SK-MEL-5 (cell line): Measurements from ENCODE around the gene ACADVL. TPM values are rescaled to one million over a fixed set of nuclear protein-coding genes. Genes with fewer than 3 reads are reported as not detected.
"Not testable (repeated sequence)": the region's sequence is repeated elsewhere in the genome, so short reads cannot be mapped to it uniquely, and the experiment has no call there.

ENCODE experiments used
- DNase-seq: peaks from one replicate; pipeline ENCODE4 v3.0.0-alpha.2; 2016; ENCODE audit warnings: low read depth, low spot score
- in situ Hi-C: cut with HindIII; loops from 2 replicates; pipeline ENCODE4 v1.10.0; 2016; ENCODE audit warnings: low sequenced_read_pairs, high pct_unique_total_duplicates, low pct_unique_long_range_greater_than_20kb
- polyA plus RNA-seq, 2 experiments: library from polyadenylated mRNA; depleted of rRNA; stranded (reverse); fragments of >200 nt; gene quantifications; 2 replicates each; pipeline ENCODE4 v1.2.3, GENCODE V29; 2015
- total RNA-seq: library from RNA; depleted of rRNA; stranded (reverse); fragments of >200 nt; shearing (Covaris generic); gene quantifications from 2 replicates; pipeline ENCODE4 v1.2.3, GENCODE V29; 2014; rRNA removed

ACADVL gene
- total RNA-seq: 123 and 148 TPM in 2 replicates
- 149 and 184 TPM in 2 replicates for polyA plus RNA-seq (2015; cell fraction: cytosol; rRNA removed)
- polyA plus RNA-seq (2015; cell fraction: nucleus; rRNA removed): 1,839 and 2,323 TPM in 2 replicates

DNA sequence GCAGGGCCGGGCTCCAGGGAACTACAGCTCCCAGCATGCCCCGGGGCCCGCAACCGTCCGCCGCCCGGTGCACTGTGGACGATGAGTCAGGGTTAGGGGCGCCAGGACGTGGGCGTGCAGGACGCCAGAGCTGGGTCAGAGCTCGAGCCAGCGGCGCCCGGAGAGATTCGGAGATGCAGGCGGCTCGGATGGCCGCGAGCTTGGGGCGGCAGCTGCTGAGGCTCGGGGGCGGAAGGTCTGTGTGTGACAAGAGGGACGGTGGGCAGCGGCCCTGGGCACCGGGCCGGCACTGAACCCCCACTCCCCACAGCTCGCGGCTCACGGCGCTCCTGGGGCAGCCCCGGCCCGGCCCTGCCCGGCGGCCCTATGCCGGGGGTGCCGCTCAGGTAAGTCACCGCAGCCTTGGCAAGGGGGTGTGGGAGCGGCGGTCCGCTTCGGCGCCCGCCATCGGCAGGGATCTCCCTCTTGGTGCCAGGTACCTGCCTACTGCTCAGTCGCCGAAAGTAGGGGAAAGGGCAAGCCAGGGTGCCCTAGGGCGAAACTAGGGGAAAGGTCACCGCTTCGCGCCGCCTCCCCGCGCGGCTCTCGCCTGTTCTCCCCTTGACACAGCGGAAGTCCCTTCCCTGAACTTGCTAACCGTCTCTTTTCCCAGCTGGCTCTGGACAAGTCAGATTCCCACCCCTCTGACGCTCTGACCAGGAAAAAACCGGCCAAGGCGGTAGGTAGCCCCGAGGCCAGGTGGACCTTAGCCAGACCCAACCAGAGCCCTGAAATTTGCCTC lies at the start of gene ACADVL, which contains the start of gene DLG4:
ACADVL (plus strand) TSS at position 127 of the 781 bp plus-strand sequence; CDS start at position 174, 47 bp downstream.
DLG4 (minus strand) TSS at position 25 of the 781 bp plus-strand sequence.
- in situ Hi-C loops: no loop called here
- DNase-seq: peak; percentile 79

DNA sequence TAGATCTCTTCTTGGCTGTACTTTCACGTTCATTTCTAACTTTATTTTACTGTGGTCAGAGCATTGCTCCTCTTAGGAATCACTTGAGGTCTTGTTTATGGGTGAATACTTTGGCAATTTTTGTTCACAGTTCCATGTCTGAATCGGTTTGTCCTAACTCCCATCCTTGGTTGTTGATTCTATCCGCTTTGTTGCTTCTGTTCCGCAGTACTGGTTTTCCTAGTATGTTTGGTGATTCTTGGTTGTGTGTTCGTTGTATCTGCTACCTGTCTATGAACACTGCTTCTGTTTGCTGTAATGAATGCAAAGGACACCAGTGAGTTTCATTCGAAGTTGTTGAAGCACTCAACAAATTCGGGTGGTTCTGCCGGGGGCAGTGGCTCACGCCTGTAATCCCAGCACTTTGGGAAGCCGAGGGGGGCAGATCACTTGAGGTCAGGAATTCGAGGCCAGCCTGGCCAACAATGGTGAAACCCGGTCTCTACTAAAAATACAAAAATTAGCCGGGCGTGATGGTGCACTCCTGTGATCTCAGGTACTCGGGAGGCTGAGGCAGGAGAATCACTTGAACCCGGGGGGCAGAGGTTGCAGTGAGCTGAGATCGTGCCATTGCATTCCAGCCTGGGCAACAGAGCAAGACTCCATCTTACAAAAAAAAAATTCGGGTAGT lies 47.1 kb upstream of the ACADVL start:
- in situ Hi-C loops, DNase-seq: not testable (repeated sequence)

DNA sequence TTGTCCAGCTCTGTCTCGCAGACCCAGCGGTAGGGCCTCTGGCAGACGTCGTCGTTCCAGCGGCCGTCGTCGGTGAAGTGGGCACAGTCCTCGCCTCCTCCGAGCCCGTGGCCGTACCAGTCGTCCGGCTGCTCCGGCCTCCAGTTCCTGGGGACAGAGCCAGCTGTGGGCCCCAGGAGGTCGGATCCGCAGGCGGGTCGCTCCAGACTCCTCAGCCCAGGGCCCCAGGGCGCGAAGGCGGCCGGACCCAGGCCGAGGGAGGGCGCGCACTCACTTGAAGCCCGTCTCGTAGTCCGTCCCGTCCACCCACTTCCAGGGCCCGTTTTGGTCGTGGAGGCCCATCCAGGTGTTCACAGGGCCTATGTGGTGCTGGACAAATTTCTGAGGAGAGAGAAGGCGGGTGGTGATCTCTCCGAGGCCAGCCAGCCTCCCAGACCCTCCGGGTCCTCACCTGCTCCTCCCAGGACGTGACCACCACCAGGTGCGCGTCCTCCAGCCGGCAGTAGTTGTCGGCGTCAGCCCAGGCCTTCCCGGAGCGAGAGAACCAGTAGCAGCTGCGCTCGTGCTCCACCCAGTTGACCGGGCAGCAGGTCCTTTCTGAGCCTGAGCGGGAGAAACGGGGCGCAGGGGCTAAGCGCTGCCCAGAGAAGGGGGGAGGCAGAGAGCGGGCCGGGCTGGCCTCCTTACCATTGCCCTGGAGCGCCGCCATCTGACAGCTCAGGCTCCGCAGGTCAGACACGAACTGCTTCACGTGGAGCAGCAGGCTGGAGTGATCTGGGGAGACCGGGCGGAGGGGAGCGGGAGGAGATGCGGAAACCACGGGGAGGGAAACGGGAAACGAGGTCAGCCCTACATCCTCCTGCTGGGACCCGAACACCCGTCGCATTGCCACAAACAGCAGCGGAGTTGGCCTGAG lies 45.8 kb upstream of the ACADVL start:
- in situ Hi-C loops: no loop called here
- DNase-seq: no peak

DNA sequence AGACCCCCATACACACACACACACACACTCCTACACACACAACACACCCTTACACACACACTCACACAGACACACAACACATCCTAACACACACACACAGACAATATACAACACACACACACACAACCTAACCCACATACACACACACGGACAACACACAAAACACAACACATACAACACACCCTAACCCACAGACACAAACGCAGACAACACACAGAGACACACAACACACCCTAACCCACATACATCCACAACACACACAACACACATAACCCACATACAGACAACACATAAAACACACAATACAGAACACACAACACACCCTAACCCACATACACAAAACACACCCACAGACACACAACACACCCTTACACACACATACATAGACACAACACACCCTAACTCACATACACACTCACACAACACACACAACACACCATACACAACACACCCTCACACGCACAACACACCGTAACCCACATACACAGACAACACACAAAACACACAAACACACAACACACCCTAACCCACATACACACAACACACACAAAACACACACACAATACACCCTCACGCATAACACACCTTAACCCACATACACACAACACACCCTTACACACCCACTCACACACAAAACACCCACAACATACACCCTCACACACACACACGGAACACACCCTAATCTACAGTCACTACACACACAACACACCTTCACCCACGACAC lies 45.0 kb upstream of the ACADVL start:
- in situ Hi-C loops: no loop called here
- DNase-seq: no peak

DNA sequence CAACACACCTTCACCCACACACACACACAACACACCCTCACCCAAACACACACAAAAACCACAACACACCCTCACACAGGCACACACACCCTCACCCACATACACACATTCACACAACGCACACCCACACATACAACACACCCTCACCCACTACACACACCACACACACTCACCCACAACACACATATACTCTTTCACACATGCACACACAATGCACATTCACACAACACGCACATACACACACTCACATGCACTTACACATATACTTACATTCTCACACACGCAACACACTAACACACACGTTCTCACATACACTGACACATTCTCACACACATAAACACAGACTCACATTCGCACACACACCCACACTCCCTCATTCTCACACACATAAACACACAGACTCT lies 44.4 kb upstream of the ACADVL start:
- in situ Hi-C loops: no loop called here
- DNase-seq: no peak

DNA sequence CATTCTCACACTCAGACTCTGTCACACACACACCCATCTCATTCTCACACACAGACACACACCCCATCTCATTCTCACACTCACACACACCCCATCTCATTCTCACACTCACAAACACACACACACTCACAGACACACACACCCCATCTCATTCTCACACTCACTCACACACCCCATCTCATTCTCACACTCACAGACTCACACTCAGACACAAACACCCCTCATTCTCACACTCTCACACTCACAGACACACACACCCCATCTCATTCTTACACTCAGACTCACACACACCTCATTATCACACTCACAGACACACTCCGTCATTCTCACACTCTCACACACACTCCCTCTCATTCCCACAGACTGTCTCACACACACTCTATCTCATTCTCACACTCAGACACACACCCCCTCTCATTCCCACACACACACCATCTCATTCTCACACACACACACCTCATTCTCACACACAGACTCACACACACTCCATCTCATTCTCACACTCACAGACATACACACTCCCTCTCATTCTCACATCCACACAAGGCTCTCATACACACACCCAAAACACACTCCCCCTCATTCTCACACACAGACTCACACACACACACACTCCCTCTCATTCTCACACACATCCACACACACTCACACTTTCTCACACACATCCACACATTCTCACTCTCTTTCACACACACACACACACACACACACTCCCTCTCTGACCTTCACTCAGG lies 43.5 kb upstream of the ACADVL start:
- in situ Hi-C loops: no loop called here
- no peak for DNase-seq

DNA sequence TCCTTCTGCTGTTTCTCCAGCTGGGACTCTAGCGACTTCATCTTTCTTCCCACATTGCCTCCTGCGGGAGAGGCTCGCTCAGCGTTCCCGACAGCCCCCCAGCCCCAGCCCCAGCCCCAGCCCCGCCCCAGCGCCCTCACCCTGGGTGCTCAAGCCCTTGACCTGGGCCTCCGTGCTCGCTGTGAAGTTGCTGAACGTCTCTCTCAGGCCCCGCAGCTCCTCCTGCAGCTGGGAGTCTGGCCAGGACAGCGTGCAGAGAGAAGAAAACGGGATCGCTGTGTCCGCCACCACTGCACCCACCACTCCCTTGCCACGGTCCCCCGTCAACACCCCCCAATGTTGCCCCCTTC lies 42.9 kb upstream of the ACADVL start:
- no peak for DNase-seq
- in situ Hi-C loops: no loop called here

DNA sequence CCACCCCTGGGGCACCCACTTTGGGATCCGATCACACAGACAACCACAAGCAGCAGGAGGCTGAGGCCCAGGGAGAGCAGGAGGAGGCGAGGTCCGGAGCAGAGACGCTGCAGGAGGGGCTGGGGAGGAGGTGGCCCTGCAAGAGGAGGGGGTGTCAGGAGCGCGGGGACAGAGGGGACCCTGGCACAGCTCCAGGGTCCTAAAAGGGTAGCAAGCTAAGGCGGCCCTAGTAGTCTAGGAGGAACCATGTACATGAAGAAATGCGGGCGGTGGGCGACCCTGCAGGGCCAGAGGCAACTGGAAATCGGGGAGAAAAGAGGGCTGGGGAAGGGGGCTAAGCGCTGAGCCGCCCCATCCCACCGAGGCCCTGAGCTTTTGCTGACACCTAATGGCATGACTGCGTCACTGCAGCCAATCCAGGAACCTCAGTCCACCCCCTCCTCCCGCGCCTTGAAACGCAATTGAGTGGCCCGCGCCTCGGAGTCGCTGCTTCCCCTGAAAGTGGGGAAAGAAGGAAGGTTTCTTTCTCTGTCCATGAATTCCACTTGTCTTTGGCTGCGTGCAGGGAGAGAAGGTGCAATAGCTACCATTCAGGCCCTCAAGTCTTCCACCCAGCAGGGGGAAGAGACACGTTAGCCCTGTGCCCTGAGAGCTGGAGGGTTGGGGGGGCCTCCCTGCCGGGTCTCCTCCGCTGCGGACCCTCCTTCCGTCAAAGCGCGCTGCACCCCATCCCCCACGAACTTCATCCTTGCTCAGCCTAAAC lies 42.4 kb upstream of the ACADVL start:
- in situ Hi-C loops: no loop called here
- peak; percentile 76 for DNase-seq

DNA sequence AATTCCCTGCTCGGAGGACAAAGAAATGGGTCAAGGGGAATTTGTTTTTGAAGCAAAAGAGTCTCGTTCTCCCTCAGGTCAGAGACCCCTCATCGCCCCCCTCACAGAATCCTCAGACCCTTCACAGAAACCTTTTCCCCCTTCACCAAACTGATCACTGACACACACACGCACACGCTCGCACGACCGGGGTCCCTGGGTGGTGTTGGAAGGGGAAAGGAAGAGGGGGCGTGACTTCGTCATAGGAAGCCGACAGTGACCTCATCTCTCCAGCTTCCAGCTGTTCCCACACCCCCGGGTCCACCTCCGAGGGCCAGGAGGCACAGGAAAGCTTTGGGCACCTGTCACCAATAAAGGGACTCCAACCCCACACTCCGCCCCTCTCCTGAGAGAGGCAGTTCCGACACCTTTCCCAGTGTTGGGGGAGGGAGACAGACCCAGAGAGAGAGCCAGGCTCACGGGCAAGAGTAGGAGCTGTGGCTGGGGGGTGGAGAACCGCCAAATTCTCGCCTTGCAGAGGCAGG lies 41.7 kb upstream of the ACADVL start:
- no peak for DNase-seq

DNA sequence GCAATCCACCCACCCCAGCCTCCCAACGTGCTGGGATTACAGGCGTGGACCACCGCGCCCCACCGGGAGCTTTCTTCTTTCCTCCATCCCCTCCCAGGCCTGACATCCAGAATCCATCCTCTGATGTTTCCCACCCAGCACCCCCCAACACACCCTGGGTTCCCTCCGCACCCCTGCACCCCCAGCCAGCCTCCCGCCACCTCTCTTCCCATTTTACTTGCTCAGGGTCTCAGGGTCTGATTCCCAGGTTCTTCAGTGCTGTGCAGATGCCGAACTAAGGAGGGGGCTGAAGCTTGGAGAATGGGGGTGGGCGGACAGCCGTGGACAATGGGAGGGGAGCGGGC lies 40.8 kb upstream of the ACADVL start:
- in situ Hi-C loops: no loop called here
- DNase-seq: no peak

More for the DNA sequence above, 41.7 kb upstream of the ACADVL start:
- in situ Hi-C loops: no loop called here

DNA sequence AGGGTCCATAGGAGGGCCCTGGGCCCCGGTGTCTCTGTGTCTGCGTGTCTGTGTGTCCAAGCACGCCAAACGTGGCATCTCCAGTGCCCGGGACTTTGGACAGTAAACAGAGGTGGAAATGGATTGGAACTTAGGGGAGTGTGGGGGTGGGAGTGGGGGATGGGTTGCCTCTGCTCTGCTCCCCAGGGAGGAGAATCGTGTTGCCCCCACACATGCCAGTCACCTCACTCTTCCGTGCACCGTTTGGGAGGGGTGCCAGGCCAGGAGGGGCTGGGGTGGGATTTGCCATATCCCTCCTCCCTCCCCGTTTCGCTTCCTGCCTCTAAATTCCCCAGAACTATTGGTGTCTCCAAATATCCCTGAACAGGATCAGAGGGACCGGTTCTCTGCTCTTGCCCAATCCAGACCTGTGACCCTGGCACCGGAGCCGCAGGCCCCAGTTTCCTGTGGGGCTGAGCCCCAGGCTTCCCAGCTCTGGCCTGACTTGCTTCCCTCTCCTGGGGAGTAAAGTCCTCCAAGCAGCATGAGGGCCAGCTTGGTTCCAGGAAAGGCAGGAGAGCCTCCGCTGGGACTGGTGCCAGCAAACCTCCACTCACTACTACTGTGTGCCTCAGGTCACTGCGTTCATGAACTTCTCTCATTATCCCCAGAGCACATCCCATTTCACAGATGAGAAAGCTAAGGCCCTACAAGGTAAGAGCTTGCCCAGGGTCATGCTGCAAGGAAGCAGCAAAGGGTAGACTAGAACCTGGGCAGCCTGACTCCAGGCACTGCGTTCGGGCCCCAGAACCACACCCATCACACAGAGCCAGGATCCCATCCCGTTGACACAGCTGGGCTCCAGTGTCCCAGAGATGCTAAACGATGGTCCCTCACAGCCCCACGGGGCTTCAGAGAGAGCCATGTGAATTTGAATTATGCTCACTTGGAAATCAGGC lies 40.2 kb upstream of the ACADVL start, which contains the start of gene ASGR1:
ASGR1 (minus strand) TSS at position 54 of the 938 bp plus-strand sequence. CDS start 807 bp downstream, outside the sequence.
- DNase-seq: no peak

DNA sequence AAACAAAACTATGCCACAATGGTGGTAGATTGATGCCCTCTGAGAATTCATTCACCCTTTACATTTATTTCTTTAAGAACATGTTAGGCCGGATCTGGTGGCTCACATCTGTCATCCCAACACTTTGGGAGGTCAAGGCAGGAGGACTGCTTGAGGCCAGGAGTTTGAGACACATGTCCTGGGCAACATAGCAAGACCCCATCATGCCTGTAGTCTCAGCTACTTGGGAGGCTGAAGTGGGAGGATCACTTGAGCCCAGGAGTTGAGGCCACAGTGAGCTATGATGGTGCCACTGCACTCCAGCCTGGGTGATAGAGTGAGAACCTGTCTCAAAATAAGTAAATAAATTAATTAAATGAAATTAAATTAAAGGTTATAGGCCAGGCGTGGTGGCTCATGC lies 37.6 kb upstream of the ACADVL start:
- in situ Hi-C loops, DNase-seq: not testable (repeated sequence)

More for the DNA sequence above, 40.2 kb upstream of the ACADVL start, which contains the start of gene ASGR1:
- in situ Hi-C loops: no loop called here

DNA sequence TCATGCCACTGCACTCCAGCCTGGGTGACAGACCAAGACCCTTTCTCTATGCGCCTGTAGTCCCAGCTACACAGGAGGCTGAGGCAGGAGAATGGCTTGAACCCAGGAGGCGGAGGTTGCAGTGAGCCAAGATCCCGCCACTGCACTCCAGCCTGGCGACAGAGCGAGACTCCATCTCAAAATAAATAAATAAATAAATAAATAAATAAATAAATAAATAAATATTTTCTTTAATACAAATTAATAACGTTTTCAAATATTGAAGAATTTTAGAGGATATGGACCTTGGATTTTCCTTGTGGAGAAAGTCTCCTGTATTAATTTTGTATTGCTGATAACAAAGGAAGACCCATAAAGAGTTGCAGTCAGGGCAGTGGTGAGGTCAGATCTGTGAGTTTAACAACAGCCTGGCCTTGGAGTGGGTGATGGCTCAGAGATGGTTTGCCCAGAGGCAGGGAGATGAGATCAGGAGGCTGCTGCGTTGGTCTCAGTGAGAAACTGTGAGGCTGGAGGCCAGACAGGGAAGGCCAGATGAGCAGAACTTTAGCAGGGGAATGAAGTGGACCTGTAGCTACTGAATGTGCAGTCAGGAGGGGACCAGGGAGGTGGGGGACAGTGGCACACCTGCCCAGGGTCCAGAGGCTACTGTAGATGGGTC lies 36.2 kb upstream of the ACADVL start:
- in situ Hi-C loops: no loop called here
- no peak for DNase-seq

DNA sequence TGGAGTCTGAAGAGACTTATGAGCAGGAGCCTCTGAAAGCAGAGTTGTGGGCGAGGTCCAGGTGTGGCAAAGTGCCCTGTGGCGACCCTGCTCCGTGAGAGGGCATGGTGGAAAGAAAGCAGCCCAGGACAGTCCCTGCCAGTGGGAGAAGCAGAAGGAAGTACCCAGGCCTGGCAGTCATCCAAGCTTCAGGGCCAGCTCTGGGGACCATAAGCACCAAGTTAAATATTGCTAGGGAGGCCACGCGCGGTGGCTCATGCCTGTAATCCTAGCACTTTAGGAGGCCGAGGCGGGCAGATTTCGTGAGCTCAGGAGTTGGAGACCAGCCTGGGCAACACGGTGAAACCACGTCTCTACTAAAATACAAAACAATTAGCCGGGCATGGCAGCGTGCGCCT lies 35.6 kb upstream of the ACADVL start:
- in situ Hi-C loops: no loop called here
- DNase-seq: no peak
